Aortic smooth muscle cell (primary cell): ENCODE results near the gene DNPH1. TPM values are rescaled to one million over a fixed set of nuclear protein-coding genes. Genes with fewer than 3 reads are reported as not detected.

Experiments
- total RNA-seq: library from RNA; depleted of rRNA; stranded (reverse); fragments of >200 nt; gene quantifications from 2 replicates; pipeline ENCODE4 v1.2.3, GENCODE V29; 2014

DNPH1 gene, protein sequence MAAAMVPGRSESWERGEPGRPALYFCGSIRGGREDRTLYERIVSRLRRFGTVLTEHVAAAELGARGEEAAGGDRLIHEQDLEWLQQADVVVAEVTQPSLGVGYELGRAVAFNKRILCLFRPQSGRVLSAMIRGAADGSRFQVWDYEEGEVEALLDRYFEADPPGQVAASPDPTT
- total RNA-seq = 42.3 and 45.3 TPM in 2 replicates

DNA sequence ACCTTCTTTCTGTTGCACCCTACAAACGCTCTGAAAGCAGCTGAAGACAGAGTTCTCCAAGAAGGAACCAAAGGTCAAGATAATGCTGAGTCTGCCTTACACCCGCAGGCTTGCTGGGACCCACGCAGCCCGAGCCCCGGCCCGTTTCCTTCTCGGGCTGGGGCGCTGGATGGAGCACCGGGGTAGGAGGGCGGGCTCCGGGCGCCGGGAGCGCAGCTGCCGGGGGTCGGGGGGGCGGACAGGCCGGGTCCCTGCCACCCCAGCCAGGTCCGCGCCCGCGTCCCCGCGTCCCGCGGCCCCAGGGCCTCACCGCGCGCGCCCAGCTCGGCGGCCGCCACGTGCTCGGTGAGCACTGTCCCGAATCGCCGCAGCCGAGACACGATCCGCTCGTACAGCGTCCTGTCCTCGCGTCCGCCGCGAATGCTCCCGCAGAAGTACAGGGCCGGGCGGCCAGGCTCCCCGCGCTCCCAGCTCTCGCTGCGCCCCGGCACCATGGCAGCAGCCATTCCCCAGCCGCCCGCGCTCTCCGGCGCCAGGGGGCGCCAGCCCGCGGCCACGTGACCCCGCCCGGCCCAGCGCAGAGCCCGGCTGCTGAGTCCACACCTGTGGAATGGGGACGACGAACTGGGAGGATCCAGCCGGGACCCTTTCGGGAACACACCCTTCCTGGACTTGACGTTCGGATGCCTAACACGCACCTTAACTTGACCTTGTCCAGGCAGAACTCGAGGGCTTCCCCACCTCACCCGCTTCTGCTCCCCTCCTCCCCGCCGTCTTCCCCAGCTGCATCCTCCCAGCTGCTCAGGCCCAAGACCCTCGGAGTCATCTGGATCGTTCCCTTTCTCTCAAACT is at the start of gene DNPH1:
Gene DNPH1 (minus strand): TSS at position 531 of the 852 bp plus-strand sequence. CDS start 25 bp downstream, at position 506.

DNA sequence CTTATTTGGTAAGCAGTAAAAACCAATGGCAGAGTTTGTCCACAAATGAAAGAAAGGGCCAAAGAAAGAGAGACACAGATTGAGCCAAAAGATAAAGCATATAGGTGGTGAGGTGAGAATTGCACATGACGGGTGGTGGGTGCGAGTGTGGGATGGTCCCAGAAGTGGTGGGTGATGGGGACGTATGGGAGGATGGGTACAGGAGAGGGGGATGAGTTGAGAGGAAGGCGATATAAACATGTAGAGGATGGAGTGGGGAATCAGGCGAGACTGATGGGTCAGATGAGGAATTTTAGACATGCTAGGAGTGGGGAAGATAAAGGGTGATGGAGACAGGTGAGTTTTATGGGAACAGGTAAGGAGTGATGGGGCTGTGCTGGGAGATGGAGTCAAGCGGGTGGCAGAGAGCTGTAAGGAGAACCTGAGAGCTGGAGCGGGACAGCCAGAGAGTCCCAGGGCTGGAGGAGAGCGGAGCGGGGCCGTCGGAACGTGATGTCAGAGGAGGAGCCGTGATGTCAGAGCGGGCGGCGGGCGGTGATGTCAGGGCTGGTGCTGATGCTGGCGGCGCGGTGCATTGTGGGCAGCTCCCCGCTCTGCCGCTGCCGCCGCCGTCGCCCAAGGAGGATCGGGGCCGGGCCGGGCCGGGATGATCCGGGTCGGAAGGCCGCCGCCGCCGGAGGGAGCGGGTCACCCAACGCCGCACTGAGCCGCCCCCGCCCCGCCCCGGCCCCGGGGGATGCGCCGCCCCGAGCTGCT is 13.8 kb upstream of the DNPH1 start, which contains the start of gene TTBK1:
Gene TTBK1 (plus strand): TSS at position 574 of the 756 bp plus-strand sequence. CDS start 3,180 bp downstream, outside the sequence.

DNA sequence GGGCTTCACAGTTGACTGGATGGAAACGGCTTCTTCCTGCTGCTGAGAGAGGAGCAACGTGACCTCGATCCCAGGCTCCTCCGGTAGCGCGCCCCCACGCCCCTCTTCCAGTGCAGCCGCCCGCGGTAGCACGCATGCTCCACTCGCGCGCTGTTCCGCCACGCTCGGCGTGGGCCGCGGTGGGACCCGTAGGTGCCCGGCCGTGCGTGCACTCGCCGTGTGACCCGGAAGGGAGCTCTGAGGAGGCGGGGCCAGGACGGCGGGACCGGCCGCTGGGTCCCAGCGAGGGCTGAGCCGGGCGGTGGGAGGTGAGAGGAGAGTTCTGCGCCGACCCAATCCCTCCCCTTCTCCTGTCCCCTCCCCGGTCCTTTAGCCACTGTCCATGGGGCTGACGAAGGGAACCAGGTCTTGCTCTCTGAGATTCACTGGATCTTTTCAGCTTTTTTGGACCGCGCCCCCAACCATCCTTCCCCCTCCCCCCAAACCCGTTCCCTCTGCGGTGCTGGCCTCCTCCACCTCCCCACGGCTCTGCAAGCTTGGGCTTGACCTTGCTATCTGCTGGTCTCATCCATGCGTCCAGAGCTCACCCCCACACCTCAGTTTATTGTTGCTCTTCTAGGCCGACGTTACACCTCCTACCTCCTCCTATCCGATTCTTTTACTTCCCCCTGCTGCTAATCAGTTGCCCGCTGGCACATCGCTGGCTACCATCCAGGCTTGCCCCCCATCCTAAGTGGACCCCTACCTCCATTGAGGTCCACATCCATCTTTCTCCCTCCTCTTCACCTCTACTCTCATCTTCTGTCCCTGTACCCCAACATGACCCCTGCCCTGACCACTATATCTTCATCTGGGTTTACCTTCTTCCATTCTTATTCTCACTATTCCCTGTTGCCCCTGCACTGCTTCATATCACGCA is 47.1 kb downstream of the DNPH1 start, which contains the start of gene CUL9:
Gene CUL9 (plus strand): TSS at position 255 of the 919 bp plus-strand sequence. CDS start 2,115 bp downstream, outside the sequence.

Other genes starting within 250 kb of the DNPH1 start
- gene PPP2R5D, start 244.9 kb downstream of the DNPH1 start, total RNA-seq = 37.7 and 40.0 TPM in 2 replicates
- 81.7 and 91.8 TPM in 2 replicates for gene MEA1, start 215.5 kb downstream of the DNPH1 start, total RNA-seq
- gene KLHDC3, start 215.2 kb downstream of the DNPH1 start, total RNA-seq = 78.5 and 82.6 TPM in 2 replicates
- 100.0 and 110 TPM in 2 replicates for gene RRP36, start 207.9 kb downstream of the DNPH1 start, total RNA-seq
- gene CUL7, start 175.6 kb downstream of the DNPH1 start, total RNA-seq = 28.1 and 36.9 TPM in 2 replicates
- 15.3 and 16.6 TPM in 2 replicates for gene MRPL2, start 170.0 kb downstream of the DNPH1 start, total RNA-seq
- 11.4 and 15.2 TPM in 2 replicates for gene KLC4, start 169.8 kb downstream of the DNPH1 start, total RNA-seq
- gene PTK7, start 153.2 kb downstream of the DNPH1 start, total RNA-seq = 13.2 and 13.7 TPM in 2 replicates
- 14.5 and 15.7 TPM in 2 replicates for gene SRF, start 58.2 kb downstream of the DNPH1 start, total RNA-seq
- gene CUL9, start 47.3 kb downstream of the DNPH1 start, total RNA-seq = 21.3 and 23.7 TPM in 2 replicates
- under 0.01 TPM in 2 replicates for gene TTBK1, start 14.0 kb upstream of the DNPH1 start, total RNA-seq
- not detected in 2 replicates for gene SLC22A7, start 68.8 kb upstream of the DNPH1 start, total RNA-seq
- 0.13 and 0.19 TPM in 2 replicates for gene CRIP3, start 79.3 kb upstream of the DNPH1 start, total RNA-seq
- gene ZNF318, start 140.2 kb upstream of the DNPH1 start, total RNA-seq = 5.5 and 6.8 TPM in 2 replicates
- 20.3 and 23.0 TPM in 2 replicates for gene ABCC10, start 198.1 kb upstream of the DNPH1 start, total RNA-seq
- gene DLK2, start 226.1 kb upstream of the DNPH1 start, total RNA-seq = 0.12 TPM in 1 of 2 replicates, not detected in the other
- gene TJAP1, start 248.1 kb upstream of the DNPH1 start, total RNA-seq = 10.7 and 11.4 TPM in 2 replicates